Thoracic aorta (tissue), 2 donors: Measurements from ENCODE around the gene PRSS38. TPM values are rescaled to one million over a fixed set of nuclear protein-coding genes. Genes with fewer than 3 reads are reported as not detected.

ENCODE experiments used
- ATAC-seq: fragments of 150-250 bp; one replicate; pipeline ENCODE4 v1.8.0; 2017; ENCODE audit warnings: low read depth; ENCODE audit not compliant: insufficient number of reproducible peaks, low FRiP score
- DNase-seq: peaks from one replicate; pipeline ENCODE4 v3.0.0-alpha.2; 2020; ENCODE audit warnings: low spot score
- H3K27ac ChIP-seq, 2 donors: fragments of 200-600 bp; sonication (generic); 1 replicate in 1 of 2; 2 replicates in 1 of 2; pipeline ENCODE4 v1.5.1; 2016; ENCODE audit warnings: mild to moderate bottlenecking in 2 of 2, moderate library complexity in 2 of 2
- H3K27me3 ChIP-seq: fragments of 200-600 bp; sonication (generic); replicated peaks from 2 replicates; pipeline ENCODE4 v1.6.0; 2016; ENCODE audit warnings: mild to moderate bottlenecking; ENCODE audit not compliant: insufficient read depth
- H3K36me3 ChIP-seq: fragments of 200-600 bp; sonication (generic); one replicate; pipeline ENCODE4 v1.5.1; 2016
- H3K4me1 ChIP-seq, 2 donors: fragments of 200-600 bp; sonication (generic); 1 replicate in 1 of 2; 2 replicates in 1 of 2; pipeline versions ENCODE4 v1.5.1 to v1.6.0; 2016; ENCODE audit warnings: low read depth in 2 of 2, mild to moderate bottlenecking in 1 of 2; ENCODE audit not compliant: control insufficient read depth in 1 of 2
- H3K4me3 ChIP-seq: fragments of 200-600 bp; sonication (generic); 2 replicates; pipeline ENCODE4 v1.5.1; 2016; ENCODE audit warnings: mild to moderate bottlenecking
- H3K9me3 ChIP-seq: fragments of 200-600 bp; sonication (generic); 2 replicates; pipeline ENCODE4 v1.5.1; 2016
- CTCF ChIP-seq: fragments of 200-600 bp; sonication (generic); IDR thresholded peaks from one replicate; pipeline ENCODE4 v1.5.1; 2019; ENCODE audit warnings: antibody characterized with exemption
- total RNA-seq, 2 donors: library from RNA; depleted of rRNA; stranded (reverse); fragments of >200 nt; gene quantifications; one replicate each; pipeline versions ENCODE4 v1.1.0 to v1.2.3, GENCODE V29; 2016

Gene PRSS38
- total RNA-seq, 2 donors from 2014 or later: not detected

GRCh38 chr1:227855687-227856086, 40.2 kb downstream of the PRSS38 start:
- H3K9me3 ChIP-seq: no peaks in the 10 kb centered on the region
- no peak overlapping the region for H3K4me3 ChIP-seq
- no peak overlapping the region for H3K27ac ChIP-seq
- DNase-seq: no peak
- H3K36me3 ChIP-seq: no peaks in the 10 kb centered on the region
- no peaks in the 10 kb centered on the region for H3K27me3 ChIP-seq
- H3K4me1 ChIP-seq: no peaks in the 10 kb centered on the region
- ATAC-seq: no peak
- TF ChIP-seq CTCF: no peak

DNA sequence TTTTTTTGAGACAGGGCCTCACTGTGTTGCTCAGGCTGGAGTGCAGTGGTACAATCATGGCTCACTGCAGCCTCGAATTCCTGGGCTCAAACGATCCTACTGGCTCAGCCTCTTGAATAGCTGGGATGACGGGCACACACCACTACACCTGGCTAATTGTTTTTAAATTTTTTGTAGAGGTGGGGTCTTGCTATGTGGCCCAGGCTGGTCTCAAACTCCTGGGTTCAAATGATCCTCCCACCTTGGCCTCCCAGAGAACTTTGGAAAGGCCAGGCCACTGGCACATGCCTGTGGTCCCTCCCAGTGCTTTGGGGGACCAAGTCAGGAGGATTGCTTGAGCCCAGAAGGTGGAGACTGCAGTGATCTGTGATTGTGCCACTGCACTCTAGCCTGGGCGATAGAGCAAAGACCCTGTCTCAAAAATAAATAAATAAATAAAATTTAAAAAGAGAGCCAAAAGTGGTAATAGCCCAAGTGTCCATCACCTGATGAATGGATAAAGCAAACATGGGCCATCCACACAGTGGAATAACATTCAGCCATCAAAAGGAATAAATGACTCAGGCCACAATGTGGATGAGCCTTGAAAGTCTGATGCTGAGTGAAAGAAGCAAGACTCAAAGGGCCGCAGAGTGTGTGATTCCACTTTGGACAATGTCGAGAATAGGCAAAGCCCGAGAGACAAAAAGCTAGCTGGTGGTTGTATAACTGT, 40.8 kb downstream of the PRSS38 start:
- Histone ChIP-seq H3K4me1 (no peaks in the 10 kb centered on the region), H3K4me3 (no peak overlapping the region), H3K9me3 (no peaks in the 10 kb centered on the region), H3K36me3 (no peaks in the 10 kb centered on the region), H3K27me3 (no peaks in the 10 kb centered on the region), H3K27ac (no peak overlapping the region)
- DNase-seq: no peak
- no peak for TF ChIP-seq CTCF
- no peak for ATAC-seq

DNA sequence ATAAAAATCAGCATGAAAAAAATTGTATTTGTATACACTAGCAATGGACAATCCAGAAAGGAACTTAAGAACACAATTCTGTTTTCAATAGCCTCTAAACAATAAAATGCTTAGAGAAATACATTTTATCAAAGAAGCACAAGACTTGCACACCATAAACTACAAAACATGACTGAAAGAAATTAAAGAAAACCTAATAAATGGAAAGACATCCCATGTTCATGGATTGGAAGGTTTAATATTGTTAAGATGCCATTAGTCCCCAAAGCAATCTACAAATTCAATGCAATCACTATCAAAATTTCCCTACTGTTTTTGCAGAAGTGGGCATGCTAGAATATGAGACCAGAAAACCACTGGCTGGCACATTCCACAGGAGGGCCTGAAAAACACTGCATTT, 49.4 kb downstream of the PRSS38 start:
- DNase-seq: no peak
- no peak overlapping the region for H3K27ac ChIP-seq
- TF ChIP-seq CTCF: no peak
- no peak for ATAC-seq
- no peaks in the 10 kb centered on the region for H3K4me1 ChIP-seq
- H3K9me3 ChIP-seq: no peaks in the 10 kb centered on the region
- no peak overlapping the region for H3K4me3 ChIP-seq
- H3K27me3 ChIP-seq: no peaks in the 10 kb centered on the region
- no peaks in the 10 kb centered on the region for H3K36me3 ChIP-seq

GRCh38 chr1:227869279-227869842, 53.9 kb downstream of the PRSS38 start:
- no peak overlapping the region for H3K4me3 ChIP-seq
- H3K9me3 ChIP-seq: no peaks in the 10 kb centered on the region
- DNase-seq (no peak), ATAC-seq (no peak)
- H3K27me3 ChIP-seq: no peaks in the 10 kb centered on the region
- H3K4me1 ChIP-seq: no peaks in the 10 kb centered on the region
- no peak overlapping the region for H3K27ac ChIP-seq
- no peak for TF ChIP-seq CTCF
- H3K36me3 ChIP-seq: no peaks in the 10 kb centered on the region

GRCh38 chr1:227869851-227870305, 54.4 kb downstream of the PRSS38 start:
- H3K27me3 ChIP-seq: no peaks in the 10 kb centered on the region
- no peak for ATAC-seq
- H3K36me3 ChIP-seq: no peaks in the 10 kb centered on the region
- no peaks in the 10 kb centered on the region for H3K4me1 ChIP-seq
- no peak overlapping the region for H3K4me3 ChIP-seq
- no peak for TF ChIP-seq CTCF
- no peak overlapping the region for H3K27ac ChIP-seq
- no peak for DNase-seq
- no peaks in the 10 kb centered on the region for H3K9me3 ChIP-seq
